IPS-NIHi11 (cell line): ENCODE data around the gene HHIPL2.
"Not testable (repeated sequence)": the region's sequence is repeated elsewhere in the genome, so short reads cannot be mapped to it uniquely, and the experiment has no call there.

Source experiments
- DNase-seq: peaks from one replicate; pipeline ENCODE4 v3.0.0; 2012; ENCODE audit warnings: mixed read lengths, low spot score

HHIPL2 gene

DNA sequence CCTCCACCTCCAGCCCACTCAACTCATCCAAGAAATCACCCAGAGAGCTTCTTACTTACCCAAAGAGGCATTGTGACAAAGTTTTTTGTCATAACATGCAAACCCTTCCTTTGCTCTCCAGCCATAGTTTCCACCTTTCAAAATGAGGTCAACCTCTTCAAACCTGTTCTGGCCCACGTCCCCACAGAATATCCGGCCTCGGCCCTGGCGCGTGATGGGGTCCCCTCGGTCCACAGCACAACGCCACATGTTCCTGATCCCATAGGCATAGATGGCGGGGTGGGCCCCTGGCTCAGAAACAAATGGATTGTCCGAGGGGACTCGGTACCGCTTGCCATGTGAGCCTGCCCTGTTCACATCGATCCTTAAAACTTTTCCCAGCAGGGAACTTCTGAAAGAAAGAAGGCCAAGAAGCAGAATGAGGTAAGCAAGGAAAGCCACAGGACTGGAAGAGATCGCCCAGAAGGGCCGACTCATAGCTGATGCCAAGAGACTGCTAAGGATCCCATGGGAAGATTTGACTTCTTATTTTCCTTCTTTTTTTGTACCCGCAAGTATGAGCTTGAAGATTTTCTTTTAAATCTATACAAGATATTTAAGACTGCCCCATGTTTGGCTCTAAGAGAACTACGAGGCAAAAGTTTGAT lies 7.8 kb downstream of the HHIPL2 start:
- DNase-seq: no peak

- DNase-seq: no peak
Observed at GRCh38 chr1:222535455-222535854, 12.4 kb downstream of the HHIPL2 start.

- DNase-seq: no peak
Observed at GRCh38 chr1:222530852-222531251, 17.1 kb downstream of the HHIPL2 start.

DNA sequence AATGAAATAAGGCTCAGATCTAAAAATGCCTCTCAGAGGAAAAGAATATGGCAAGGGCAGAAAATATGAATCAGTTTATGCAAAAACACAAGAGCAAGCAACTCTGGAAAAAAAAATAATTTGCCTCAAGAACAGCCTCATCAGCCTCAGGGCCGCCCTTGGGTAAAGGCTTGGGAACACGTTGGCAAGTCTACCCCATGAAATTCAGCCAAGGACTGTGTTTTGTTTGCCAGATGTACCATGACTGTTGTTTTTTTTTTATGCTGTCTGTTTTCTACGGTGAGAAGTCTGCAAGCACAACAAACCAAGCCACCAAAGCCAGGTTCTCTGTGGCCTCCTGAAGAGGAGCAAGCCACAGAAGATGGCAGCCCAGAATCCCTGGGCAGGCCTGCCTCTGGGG lies 18.0 kb downstream of the HHIPL2 start:
- DNase-seq: no peak

- no peak for DNase-seq
Observed at GRCh38 chr1:222529181-222529580, 18.7 kb downstream of the HHIPL2 start.

DNA sequence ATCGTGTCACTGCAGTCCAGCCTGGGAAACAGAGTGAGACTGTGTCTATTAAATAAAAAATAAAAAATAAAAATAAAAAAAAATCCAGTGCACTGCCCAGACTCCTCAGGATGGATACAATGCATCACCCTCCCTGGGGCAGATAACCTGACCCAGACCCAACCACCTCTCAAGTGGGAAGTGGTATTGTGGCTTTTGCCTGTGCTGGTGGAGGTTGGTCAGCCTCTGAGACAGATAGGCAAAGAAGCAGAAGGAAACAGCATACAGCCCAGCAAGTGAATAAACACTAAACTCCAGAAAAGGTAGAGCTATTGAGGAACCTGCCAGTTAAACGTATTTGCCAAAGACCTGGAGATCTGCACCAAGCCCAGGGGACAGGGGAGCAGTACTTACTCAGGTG lies 22.0 kb downstream of the HHIPL2 start:
- DNase-seq: no peak

DNA sequence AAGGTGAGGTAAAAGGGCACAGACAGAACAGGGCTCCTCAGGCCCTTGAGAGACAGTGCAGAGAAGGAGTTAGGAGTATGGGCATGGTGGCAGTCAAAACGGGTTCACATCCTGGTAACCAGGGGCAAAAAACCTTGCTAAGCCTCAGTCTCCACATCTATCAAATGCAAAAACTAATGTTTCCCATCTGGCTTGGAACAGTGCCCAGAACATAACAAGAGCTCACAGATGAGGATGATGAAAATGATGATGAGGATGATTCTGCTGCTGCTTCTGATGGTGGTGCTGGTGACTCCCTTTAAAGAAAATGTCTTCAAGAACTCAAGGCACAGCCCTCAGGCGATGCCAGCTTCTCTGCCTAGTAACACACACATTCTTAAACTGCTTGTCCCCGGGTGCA lies 24.1 kb downstream of the HHIPL2 start:
- DNase-seq: no peak

GRCh38 chr1:222522105-222522915 lies 25.6 kb downstream of the HHIPL2 start:
- DNase-seq: no peak

DNA sequence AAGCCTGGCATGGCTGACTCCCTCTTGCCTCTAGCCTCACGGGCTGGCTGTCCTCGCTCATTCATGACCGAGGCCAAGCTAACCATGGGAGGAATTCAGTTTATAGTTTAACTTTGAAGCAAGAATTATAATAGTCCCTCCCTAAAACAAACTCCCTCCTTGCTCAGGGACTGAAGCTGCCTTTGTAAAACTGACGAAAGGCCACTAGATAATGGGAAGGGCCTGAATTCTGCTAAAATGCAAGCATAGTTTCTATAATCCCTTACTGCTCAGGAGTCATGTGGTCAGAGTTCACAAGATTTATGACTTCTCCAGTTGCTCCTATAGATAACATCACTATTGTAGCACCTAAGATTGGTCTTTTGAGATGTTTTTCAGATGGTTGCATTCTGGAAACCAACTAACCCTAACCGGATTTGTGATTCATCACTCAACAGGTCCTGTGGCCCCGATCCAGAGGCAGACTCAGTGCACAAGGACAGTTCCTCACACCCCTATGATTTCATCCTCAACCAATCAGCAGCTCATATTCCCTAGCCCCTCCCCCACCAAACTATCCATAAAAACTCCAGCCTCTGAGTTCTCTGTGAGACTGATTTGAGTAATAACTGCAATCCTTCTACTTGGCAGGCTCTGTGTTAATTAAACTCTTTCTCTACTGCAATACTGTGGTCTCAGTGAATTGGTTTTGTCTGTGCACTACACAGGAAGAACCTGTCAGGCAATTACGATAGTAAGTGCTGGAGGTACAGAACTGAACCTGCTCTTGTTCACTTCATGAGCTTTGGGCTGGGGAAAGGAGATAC lies 26.4 kb downstream of the HHIPL2 start:
- DNase-seq: no peak

DNA sequence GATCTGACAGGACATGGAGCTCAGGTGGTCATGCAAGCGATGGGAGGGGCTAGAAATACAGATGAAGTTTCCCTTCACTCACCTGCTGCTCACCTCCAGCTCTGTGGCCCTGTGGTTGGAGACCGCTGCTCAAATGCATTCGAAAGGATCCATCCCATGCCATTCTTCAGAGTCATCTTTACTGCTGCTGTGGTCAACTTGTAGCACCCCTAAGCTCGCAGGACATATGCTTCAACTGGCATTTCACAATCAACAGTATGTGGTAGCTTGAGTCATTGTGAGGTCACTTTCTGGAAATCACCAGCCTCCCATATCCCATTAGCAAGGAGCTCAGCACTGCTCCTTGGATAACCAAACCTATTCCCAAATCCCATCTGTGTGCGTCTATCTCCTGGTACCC lies 58.4 kb downstream of the HHIPL2 start:
- DNase-seq: not testable (repeated sequence)

DNA sequence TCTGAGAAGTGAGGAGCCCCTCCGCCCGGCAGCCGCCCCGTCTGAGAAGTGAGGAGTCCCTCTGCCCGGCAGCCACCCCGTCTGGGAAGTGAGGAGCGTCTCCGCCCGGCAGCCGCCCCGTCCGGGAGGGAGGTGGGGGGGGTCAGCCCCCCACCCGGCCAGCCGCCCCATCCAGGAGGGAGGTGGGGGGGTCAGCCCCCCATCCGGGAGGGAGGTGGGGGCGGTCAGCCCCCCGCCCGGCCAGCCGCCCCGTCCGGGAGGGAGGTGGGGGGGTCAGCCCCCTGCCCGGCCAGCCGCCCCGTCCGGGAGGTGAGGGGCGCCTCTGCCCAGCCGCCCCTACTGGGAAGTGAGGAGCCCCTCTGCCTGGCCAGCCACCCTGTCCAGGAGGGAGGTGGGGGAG lies 60.1 kb downstream of the HHIPL2 start:
- DNase-seq: not testable (repeated sequence)

- not testable (repeated sequence) for DNase-seq
Observed at GRCh38 chr1:222484005-222484404, 63.9 kb downstream of the HHIPL2 start.

- DNase-seq: not testable (repeated sequence)
Observed at GRCh38 chr1:222479567-222479966, 68.3 kb downstream of the HHIPL2 start.

- DNase-seq: not testable (repeated sequence)
Observed at GRCh38 chr1:222476436-222476835, 71.5 kb downstream of the HHIPL2 start.

DNA sequence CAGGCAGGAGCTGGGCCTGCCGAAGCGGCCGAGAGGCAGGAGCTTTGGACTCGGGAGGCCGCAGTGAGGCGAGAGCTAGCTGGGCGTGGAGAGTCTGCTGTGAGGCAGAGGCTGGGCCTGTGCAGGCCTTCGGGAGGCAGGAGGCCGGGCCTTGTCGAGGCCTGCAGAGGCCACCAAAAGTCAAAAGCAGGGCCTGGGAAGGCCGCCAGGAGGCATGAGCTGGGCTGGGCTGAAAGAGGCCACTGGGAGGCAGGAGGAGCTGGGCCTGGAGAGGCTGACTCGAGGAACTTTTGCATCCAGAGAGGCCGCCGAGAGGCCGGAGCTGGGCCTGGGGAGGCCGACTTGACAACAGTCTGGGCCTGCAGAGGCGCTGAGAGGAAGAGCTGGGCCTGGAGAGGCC lies 74.2 kb downstream of the HHIPL2 start:
- not testable (repeated sequence) for DNase-seq

GRCh38 chr1:222472776-222473540 lies 74.9 kb downstream of the HHIPL2 start:
- not testable (repeated sequence) for DNase-seq
